Measurements from ENCODE around the gene CASP2. TPM values are rescaled to one million over a fixed set of nuclear protein-coding genes. Genes with fewer than 3 reads are reported as not detected.
A peak's percentile ranks its signal among the peaks of the same experiment; 100 is the strongest.

Gene CASP2
- total and polyA plus RNA-seq, 2 experiments from 2014 or later = 9.2 to 13.1 TPM

DNA sequence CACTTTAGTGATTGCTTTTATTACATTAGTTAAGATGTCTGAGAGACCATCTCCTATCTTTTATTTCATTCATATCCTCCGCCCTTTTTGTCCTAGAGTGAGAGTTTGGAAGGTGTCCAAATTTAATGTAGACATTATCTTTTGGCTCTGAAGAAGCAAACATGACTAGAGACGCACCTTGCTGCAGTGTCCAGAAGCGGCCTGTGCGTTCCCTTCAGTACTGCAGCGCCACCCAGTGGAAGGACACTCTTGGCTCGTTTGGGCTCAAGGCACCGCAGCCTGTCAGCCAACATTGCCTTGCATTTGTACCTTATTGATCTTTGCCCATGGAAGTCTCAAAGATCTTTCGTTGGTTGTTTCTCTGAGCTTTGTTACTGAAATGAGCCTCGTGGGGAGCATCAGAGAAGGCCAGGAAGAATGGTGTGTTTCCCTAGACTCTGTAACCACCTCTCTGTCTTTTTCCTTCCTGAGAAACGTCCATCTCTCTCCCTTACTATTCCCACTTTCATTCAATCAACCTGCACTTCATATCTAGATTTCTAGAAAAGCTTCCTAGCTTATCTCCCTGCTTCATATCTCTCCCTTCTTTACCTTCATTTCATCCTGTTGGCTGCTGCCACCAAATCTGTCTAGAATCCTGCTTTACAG is 17.4 kb downstream of the CASP2 start:
- Histone ChIP-seq H3K27ac (no peak overlapping the region), H3K4me3 (no peak overlapping the region), H3K79me2 (ENCODE audit: insufficient read depth) (no peaks in the 10 kb centered on the region), H2AFZ (no peak overlapping the region), H3K4me1 (ENCODE audit: insufficient read depth) (no peaks in the 10 kb centered on the region), H3K9ac (no peak overlapping the region), H3K4me2 (ENCODE audit: unreplicated experiment) (no peak overlapping the region), H3K9me2 (ENCODE audit: insufficient read depth) (no peaks in the 10 kb centered on the region), H4K20me1 (ENCODE audit: insufficient read depth) (no peaks in the 10 kb centered on the region), H3K9me3 (ENCODE audit: low read depth) (no peaks in the 10 kb centered on the region), H3F3A (ENCODE audit: insufficient read depth) (no peaks in the 10 kb centered on the region), H3K27me3 (replicated peaks; ENCODE audit: insufficient read depth) (no peaks in the 10 kb centered on the region), H3K36me3 (ENCODE audit: low read depth) (peaks cover 55% of the 10 kb centered on the region; the same call in 1 of the 2 replicates)
- in situ Hi-C loops (cut with MboI) = no loop called here
- 77% methylated on average over 10 of the region's 10 CpGs for WGBS, 2 experiments (ENCODE audit: low coverage in 1 of 2, low lambda C conversion rate in 2 of 2, missing lambda C conversion rate in 2 of 2)
- TF ChIP-seq EZH2phosphoT487 (IDR thresholded peaks at IDR 0.05; ENCODE audit: insufficient read depth, low read depth) = no peak
- TF ChIP-seq EZH2 (IDR thresholded peaks at IDR 0.05; ENCODE audit: insufficient read depth, poor library complexity, severe bottlenecking) = no peak
- DNase-seq = peak; percentile 63

- Histone ChIP-seq H3K27me3 (replicated peaks; ENCODE audit: insufficient read depth) (no peaks in the 10 kb centered on the region), H3K4me2 (ENCODE audit: unreplicated experiment) (no peak overlapping the region), H3K27ac (no peak overlapping the region), H3K9me3 (ENCODE audit: low read depth) (no peaks in the 10 kb centered on the region), H2AFZ (no peak overlapping the region), H4K20me1 (ENCODE audit: insufficient read depth) (no peaks in the 10 kb centered on the region), H3K9me2 (ENCODE audit: insufficient read depth) (no peaks in the 10 kb centered on the region), H3K79me2 (ENCODE audit: insufficient read depth) (no peaks in the 10 kb centered on the region), H3K9ac (no peak overlapping the region), H3F3A (ENCODE audit: insufficient read depth) (no peaks in the 10 kb centered on the region), H3K4me3 (no peak overlapping the region), H3K36me3 (ENCODE audit: low read depth) (peaks cover 31% of the 10 kb centered on the region; the same call in 1 of the 2 replicates), H3K4me1 (ENCODE audit: insufficient read depth) (no peaks in the 10 kb centered on the region)
- WGBS, 2 experiments (ENCODE audit: low coverage in 1 of 2, low lambda C conversion rate in 2 of 2, missing lambda C conversion rate in 2 of 2) = 98 to 100% methylated on average over 2 of the region's 2 CpGs
- DNase-seq = no peak
- TF ChIP-seq EZH2phosphoT487 (IDR thresholded peaks at IDR 0.05; ENCODE audit: insufficient read depth, low read depth) (no peak), EZH2 (IDR thresholded peaks at IDR 0.05; ENCODE audit: insufficient read depth, poor library complexity, severe bottlenecking) (no peak)
- in situ Hi-C loops (cut with MboI) = no loop called here
These were observed 20.5 kb downstream of the CASP2 start for GRCh38 chr7:143308632-143309031.

GRCh38 chr7:143314127-143314526 is 26.0 kb downstream of the CASP2 start:
- Histone ChIP-seq H3K9me3 (ENCODE audit: low read depth) (no peaks in the 10 kb centered on the region), H4K20me1 (ENCODE audit: insufficient read depth) (no peaks in the 10 kb centered on the region), H3K36me3 (ENCODE audit: low read depth) (no peaks in the 10 kb centered on the region), H3K9ac (no peak overlapping the region), H3K27ac (no peak overlapping the region), H2AFZ (no peak overlapping the region), H3F3A (ENCODE audit: insufficient read depth) (no peaks in the 10 kb centered on the region), H3K4me1 (ENCODE audit: insufficient read depth) (no peaks in the 10 kb centered on the region), H3K4me3 (no peak overlapping the region), H3K79me2 (ENCODE audit: insufficient read depth) (no peaks in the 10 kb centered on the region), H3K4me2 (ENCODE audit: unreplicated experiment) (no peak overlapping the region), H3K27me3 (replicated peaks; ENCODE audit: insufficient read depth) (no peaks in the 10 kb centered on the region), H3K9me2 (ENCODE audit: insufficient read depth) (no peaks in the 10 kb centered on the region)
- TF ChIP-seq EZH2phosphoT487 (IDR thresholded peaks at IDR 0.05; ENCODE audit: insufficient read depth, low read depth) = no peak
- no peak for TF ChIP-seq EZH2 (IDR thresholded peaks at IDR 0.05; ENCODE audit: insufficient read depth, poor library complexity, severe bottlenecking)
- no peak for DNase-seq
- in situ Hi-C loops (cut with MboI) = no loop called here

GRCh38 chr7:143315776-143316175 is 27.6 kb downstream of the CASP2 start, which contains the start of gene CLCN1:
CLCN1 (plus strand) TSS chr7:143316111; CDS start chr7:143316213, 102 bp downstream.
- in situ Hi-C loops (cut with MboI) = no loop called here
- H3F3A ChIP-seq (ENCODE audit: insufficient read depth) = no peaks in the 10 kb centered on the region
- no peak within 1 kb of the TSS for H3K4me2 ChIP-seq (ENCODE audit: unreplicated experiment)
- no peak within 1 kb of the TSS for H3K9ac ChIP-seq
- H2AFZ ChIP-seq = no peak within 1 kb of the TSS
- WGBS, 2 experiments (ENCODE audit: low coverage in 1 of 2, low lambda C conversion rate in 2 of 2, missing lambda C conversion rate in 2 of 2) = 58 to 64% methylated on average over 5 of the region's 5 CpGs
- no peaks in the 10 kb centered on the region for H3K9me2 ChIP-seq (ENCODE audit: insufficient read depth)
- DNase-seq = no peak
- no peaks in the 10 kb centered on the region for H3K79me2 ChIP-seq (ENCODE audit: insufficient read depth)
- TF ChIP-seq EZH2 (IDR thresholded peaks at IDR 0.05; ENCODE audit: insufficient read depth, poor library complexity, severe bottlenecking) (no peak), EZH2phosphoT487 (IDR thresholded peaks at IDR 0.05; ENCODE audit: insufficient read depth, low read depth) (no peak)
- H3K27ac ChIP-seq = no peak within 1 kb of the TSS
- no peaks in the 10 kb centered on the region for H3K36me3 ChIP-seq (ENCODE audit: low read depth)
- H3K27me3 ChIP-seq (replicated peaks; ENCODE audit: insufficient read depth) = no peaks in the 10 kb centered on the region
- H3K9me3 ChIP-seq (ENCODE audit: low read depth) = no peaks in the 10 kb centered on the region
- no peaks in the 10 kb centered on the region for H4K20me1 ChIP-seq (ENCODE audit: insufficient read depth)
- no peak within 1 kb of the TSS for H3K4me3 ChIP-seq
- H3K4me1 ChIP-seq (ENCODE audit: insufficient read depth) = no peaks in the 10 kb centered on the region

Data from GM23248 (cell line).